HFF-Myc (cell line): ENCODE results near the gene PLIN1.

Source experiments
- DNase-seq: peaks from one replicate; pipeline ENCODE4 v3.0.0-alpha.2; 2011; ENCODE audit warnings: low read depth; ENCODE audit errors: extremely low read depth
- H3K4me3 ChIP-seq: replicated peaks from 2 replicates; pipeline ENCODE4 v1.5.1; 2011; ENCODE audit warnings: low read depth, mild to moderate bottlenecking, control low read depth, low read length
- TF ChIP-seq, protein P1 (sequence below): IDR thresholded peaks from 2 replicates; pipeline ENCODE4 v1.5.1; 2012; ENCODE audit warnings: mild to moderate bottlenecking, low read depth, low read length, control low read depth; ENCODE audit errors: missing control alignments

The PLIN1 gene

DNA sequence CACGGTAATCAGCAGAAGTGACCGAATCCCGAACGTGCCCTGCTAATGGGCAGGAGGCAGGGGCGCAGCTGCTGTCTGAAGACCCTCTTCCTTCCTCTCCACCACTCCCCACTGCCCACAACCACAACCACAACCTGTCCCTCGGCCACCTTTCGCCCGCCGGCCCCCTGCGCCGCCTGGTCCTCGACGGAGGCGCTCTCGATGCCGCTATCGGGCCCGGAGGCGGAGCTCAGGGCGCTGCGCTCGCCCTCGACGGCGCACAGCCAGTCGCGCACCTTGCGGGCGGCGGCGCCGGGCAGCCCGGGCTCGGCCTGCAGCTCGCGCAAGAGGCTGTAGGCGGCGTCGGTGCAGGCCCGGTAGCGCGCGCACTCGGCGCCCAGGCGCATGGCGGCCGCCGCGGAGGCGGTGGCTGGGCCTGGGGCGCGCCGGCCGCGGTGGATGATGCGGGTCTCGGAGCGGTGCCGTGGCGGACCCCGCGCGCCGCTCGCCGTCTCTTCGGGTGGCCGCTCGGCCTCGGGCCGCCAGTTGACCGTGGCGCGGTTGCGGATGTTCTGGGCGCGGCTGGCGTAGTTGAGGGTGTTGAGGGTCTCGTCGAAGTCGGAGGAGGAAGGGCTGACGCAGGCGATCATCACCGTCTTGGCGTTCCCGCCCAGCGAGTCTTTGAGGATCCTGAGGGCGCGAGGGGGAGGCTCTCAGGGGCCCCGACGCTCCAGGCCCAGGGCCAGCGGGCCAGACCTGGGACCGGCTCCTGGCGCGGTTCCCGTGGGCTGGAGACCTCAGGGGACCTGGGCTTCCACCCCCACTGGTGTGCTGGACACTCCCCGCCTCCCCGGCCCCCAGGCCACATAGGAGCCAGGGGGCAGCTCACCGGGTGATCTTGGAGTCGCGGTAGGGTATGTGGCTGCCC lies 30.8 kb downstream of the PLIN1 start:
- DNase-seq = no peak
- TF ChIP-seq, protein P1, sequence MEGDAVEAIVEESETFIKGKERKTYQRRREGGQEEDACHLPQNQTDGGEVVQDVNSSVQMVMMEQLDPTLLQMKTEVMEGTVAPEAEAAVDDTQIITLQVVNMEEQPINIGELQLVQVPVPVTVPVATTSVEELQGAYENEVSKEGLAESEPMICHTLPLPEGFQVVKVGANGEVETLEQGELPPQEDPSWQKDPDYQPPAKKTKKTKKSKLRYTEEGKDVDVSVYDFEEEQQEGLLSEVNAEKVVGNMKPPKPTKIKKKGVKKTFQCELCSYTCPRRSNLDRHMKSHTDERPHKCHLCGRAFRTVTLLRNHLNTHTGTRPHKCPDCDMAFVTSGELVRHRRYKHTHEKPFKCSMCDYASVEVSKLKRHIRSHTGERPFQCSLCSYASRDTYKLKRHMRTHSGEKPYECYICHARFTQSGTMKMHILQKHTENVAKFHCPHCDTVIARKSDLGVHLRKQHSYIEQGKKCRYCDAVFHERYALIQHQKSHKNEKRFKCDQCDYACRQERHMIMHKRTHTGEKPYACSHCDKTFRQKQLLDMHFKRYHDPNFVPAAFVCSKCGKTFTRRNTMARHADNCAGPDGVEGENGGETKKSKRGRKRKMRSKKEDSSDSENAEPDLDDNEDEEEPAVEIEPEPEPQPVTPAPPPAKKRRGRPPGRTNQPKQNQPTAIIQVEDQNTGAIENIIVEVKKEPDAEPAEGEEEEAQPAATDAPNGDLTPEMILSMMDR = no peak
- H3K4me3 ChIP-seq = no peak overlapping the region

DNA sequence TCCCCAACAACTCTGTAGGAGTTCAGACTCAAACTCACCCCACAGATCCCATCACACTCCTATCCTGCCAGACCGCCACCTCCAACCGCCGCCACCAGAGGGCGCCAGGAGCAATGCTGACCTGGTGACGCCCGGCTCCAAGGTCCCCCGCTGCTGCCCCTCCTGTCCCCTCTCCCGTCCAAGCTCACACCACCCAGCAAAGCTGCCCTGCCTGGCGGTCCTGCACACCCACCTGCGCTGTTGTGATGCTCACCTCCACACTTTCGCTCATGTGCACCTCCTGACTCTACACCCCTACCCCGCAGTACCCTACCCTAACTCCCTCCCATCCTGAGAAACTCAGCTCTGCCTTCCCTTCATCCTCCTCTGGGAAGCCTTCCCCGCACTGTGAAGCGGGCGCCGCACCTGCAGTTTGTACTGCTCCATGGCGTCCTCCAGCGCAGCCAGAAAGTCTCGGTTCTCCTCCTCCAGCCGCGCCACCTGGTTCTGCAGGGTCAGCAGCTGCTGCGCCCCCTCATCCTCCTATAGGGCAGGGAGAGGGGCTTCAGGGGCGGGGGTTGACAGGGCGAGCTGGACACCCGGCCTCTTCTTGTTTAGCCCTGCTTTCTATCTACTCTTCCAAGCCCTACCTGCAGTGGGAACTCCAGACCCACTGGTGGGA lies 31.8 kb downstream of the PLIN1 start:
- TF ChIP-seq, protein P1 = peak; percentile 93
- H3K4me3 ChIP-seq = no peak overlapping the region
- DNase-seq = no peak

DNA sequence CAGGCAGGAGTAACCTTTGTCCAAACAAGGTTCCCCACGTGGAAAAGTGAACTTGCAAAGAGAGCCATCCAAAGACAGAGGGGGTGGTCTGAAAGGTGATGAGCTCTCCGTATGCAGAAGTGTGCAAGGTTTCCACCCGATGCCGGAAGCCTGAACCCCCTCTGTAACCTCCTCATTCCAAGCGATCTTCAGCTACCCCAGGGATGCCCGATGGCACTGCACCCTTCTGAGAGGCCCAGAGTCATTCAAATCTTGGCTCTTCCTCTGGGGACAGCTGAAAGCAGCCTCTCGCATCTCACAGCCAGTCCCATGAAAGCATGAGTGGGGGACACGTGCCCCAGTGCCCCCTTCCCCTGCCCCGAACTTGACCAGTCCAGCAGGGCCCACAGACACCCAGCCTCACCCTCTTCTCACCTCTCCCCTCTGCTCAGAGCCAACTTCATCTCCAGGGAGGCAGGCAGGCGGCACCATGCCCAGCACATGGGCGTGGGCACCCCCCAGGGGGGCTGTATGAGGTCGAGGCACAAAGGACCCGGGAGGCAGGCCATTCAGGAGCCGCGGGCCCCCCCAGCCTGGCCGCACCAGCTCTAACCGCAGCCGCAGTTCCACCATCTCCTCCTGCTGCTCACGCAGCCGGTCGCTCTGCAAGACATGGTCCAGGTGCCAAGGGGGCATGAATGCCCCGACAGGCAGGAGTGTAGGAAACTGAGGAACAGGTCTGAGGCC lies 32.6 kb downstream of the PLIN1 start:
- H3K4me3 ChIP-seq = no peak overlapping the region
- TF ChIP-seq, protein P1 = no peak
- DNase-seq = no peak

DNA sequence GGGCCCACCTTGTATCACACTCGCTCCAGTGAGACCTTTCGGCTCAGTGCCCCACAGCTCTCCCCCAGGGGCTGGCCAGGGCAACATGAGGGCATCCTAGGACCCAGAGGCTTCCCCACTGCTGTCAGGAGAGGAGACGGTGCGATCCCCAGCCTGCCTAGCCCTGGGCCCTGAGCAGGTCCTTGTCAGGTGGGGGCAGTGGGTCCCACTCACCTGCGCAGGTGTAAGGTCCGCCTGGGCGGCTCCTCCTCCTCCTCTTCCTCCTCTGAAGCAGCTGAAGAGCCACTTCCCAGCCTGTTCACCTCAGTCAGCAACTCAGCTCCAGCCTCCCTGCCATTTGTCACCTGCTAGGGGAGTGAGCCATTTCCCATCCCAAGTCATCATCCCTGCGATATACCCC lies 33.5 kb downstream of the PLIN1 start:
- DNase-seq = no peak
- H3K4me3 ChIP-seq = no peak overlapping the region
- TF ChIP-seq, protein P1 = no peak

DNA sequence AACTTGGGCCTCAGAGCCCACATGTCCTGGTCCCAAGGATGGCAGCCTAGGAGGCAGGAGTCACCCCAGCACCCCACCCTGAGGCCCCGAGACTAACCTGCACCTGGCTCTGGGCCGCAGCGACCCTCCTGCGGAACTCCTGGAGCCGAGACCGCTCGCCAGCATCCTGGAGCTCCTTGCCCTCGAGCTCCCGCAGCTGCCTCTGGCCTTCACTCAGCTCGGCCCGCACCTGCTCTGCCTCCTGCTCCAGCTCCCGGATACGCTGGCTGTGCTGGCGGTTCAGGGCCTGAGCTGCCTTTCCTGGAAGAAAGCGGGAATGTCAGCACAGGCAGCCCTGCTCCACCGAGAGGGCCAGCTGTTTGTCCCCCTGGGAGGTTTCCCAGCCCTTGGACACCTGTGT lies 37.1 kb downstream of the PLIN1 start:
- no peak for DNase-seq
- TF ChIP-seq, protein P1 = no peak
- no peak overlapping the region for H3K4me3 ChIP-seq

DNA sequence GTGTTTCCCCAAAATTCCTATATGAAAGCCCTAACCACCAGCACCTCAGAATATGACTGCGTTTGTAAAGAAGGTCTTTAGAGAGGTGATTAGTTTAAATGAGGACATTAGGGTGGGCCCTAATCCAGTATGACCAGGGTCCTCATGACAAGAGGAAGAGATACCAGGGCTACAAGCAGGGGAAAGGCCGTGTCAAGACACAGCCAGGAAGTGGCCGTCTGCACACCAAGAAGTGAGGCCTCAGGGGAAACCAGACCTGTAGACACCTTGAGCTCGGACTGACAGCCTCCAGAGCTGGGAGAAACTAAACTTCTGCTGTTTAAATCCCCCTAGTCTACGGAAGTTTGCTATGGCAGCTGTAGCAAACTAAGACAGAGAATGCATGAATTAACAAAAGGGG lies 38.1 kb downstream of the PLIN1 start:
- TF ChIP-seq, protein P1 = no peak
- H3K4me3 ChIP-seq = no peak overlapping the region
- no peak for DNase-seq
